NCI-H2171 treated with DMSO at 0.1 percent for 48 hours (cell line): ENCODE data around the gene PITPNC1.
"Not testable (repeated sequence)": the region's sequence is repeated elsewhere in the genome, so short reads cannot be mapped to it uniquely, and the experiment has no call there.

Experiments used
- DNase-seq: peaks from one replicate; lab custom pipeline; 2025; lab: John Stamatoyannopoulos, UW

PITPNC1 gene

GRCh38 chr17:67624886-67625656, 248.0 kb downstream of the PITPNC1 start:
- peak; percentile 55 for DNase-seq

- DNase-seq = no peak
These were observed 248.9 kb downstream of the PITPNC1 start for GRCh38 chr17:67625971-67626370.

GRCh38 chr17:67628580-67629013, 251.5 kb downstream of the PITPNC1 start:
- DNase-seq = no peak

GRCh38 chr17:67629971-67630320, 252.9 kb downstream of the PITPNC1 start:
- peak; percentile 61 for DNase-seq

DNA sequence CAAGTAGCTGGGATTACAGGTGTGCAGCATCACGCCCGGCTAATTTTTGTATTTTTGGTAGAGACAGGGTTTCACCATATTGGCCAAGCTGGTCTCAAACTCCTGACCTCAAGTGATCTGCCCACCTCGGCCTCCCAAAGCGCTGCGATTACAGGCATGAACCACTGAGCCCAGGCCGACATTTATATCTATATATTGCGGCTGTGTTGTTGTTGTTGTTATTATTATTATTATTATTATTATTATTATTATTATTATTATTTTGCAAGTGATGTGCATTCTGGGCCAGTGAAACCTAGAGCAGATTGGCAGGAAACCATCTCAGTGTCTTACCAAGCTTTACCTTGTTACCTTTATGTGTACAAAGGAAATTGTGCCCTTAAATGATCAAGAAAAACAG, 253.8 kb downstream of the PITPNC1 start:
- DNase-seq = not testable (repeated sequence)

DNA sequence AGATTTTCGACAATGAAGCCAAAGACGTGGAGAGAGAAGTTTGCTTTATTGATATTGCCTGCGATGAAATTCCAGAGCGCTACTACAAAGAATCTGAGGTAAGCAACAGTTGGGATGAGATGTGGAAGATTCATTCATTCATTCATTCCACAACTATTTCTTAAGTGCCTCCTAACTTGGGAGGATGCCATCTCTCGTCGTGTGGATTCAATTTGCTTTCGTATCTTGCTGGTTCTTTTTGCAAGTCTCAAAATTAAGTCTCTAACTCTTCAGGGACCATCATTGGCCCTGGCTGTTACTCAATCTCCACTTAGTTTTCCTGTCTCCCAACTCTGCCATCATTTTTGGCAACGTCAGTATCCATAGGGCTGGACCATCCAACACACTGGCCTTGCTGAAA, 255.1 kb downstream of the PITPNC1 start:
- no peak for DNase-seq

DNA sequence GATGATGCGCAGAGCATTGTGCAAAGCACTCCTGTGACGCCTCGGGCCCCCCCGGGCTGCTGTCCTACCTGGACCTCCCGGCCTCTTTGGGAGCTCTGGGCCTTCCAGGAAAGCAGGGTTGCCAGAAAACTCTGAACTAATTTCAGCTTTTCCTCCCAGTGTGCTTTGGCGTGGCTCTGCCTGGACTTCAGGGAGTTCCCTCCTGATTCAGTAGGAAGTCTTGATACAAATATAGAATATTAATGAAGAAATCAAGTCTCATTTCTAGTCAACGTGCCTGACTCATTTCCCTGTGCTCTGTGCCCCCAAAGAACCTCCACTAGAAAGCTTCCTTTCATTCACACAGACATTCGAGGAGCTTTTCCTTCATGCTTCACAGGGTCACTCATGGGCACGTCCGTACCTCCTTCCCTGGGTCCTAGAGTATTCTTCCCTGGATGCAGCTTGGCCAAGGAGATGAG, 256.7 kb downstream of the PITPNC1 start:
- DNase-seq = no peak

GRCh38 chr17:67635681-67636080, 258.6 kb downstream of the PITPNC1 start:
- DNase-seq = no peak

DNA sequence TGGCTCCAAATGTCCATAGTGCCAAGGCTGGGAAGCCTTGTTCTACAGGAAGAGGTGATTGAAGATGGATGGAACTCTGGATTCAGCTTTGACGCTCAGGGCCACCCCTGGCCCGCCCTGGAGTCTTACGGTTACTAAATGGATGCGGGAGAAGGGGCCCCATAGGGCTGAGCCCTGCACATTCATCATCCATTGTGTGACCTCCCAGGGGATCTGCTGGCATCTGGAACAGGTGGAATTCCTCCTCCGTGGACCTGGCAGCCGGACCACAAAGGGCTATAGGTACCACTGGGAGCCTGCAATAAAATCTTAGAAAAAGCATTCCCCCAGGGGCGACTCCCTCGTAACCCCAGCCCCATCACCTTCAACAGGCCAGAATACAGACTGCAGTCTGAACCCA, 259.2 kb downstream of the PITPNC1 start:
- DNase-seq = no peak

GRCh38 chr17:67636834-67637520, 259.9 kb downstream of the PITPNC1 start:
- no peak for DNase-seq

- no peak for DNase-seq
These were observed 261.0 kb downstream of the PITPNC1 start for GRCh38 chr17:67637901-67638641.

DNA sequence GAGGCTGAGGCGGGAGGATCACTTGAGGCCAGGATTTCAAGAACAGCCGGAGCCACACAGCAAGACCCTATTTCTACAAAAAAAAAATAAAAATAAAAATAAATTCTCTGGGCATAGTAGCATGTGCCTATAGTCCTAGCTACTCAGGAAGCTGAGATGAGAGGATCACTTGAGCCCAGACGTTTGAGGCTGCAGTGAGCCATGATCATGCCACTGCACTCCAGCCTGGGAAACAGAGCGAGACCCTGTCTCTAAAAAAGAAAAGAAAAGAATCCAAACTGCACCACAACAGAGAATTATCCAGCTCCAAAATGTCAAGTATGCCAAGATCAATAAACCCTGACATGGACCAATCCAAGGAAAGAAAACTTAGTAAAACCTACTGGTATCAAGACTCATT, 261.8 kb downstream of the PITPNC1 start:
- DNase-seq = no peak

GRCh38 chr17:67639555-67639954, 262.5 kb downstream of the PITPNC1 start:
- no peak for DNase-seq

DNA sequence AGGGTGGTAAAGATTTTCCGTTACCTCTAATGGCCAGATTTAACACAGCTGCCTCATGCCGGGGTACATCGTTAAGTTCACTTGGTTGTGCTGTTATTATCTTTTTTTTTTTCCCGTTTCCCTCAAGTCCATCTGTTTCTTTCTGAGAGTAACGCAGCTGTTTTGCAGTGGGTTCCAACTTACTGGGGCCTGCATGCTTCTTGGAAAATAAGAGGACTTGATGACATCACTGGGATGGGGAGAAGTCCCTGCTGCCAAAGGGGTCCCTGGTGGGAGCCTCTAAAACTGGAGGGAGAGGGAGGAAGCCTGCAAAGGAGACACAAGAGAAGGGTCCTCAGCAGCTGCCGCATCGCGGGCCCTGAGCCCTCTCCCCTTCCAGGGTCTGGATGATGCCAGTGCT, 262.9 kb downstream of the PITPNC1 start:
- peak; percentile 85 for DNase-seq

DNA sequence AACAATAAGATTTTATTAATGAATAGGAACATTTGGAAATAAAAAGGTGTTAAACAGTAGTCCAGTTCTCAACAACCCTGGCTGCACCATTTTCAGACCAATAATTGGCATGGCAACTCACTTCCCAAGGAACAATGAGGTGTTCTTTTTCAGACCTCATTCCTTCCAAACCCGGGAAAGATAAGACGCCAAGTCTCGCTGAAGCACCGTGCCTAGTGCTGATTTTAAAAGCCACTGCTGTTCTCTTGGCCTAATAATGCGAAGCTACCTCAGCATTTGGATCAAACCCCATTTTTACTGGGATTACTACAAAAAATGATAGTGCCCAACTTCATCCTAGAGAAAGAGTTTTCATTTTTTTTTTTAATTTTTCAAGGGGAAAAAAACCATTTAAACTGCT, 265.4 kb downstream of the PITPNC1 start:
- no peak for DNase-seq

DNA sequence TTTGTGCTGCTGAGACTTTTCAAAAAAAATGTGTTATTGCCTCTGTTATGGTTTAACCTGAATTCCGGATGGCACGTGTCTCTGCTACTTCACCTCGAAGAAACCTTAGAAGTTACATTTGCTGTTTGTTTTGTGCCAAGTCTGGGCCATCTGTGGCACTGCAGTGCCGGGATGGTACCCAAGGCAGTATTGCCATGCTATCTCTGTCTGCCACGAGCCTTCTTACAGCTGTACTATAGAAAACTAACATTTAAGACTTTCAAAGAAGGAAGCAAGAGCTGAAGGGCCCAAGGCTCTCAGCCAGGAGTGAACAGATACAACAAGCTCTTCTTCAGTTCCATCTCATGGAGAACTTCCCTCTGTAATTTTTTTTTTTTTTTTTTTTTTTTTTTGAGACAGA, 267.0 kb downstream of the PITPNC1 start:
- peak; percentile 35 for DNase-seq

DNA sequence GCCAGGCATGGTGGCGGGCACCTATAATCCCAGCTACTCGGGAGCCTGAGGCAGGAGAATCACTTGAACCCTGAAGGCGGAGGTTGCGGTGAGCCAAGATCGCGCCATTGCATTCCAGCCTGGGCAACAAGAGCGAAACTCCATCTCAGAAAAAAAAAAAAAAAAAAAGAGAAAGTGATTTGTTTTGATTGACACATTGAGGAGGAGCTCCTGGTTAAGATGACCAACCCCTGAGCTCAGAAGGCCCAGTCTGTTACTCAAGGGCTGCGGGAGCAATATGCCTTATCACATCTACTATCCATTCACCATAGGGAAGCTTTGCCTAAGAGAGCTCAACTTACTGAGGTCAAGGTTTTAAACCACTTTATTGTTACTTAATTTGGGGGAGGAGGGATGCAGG, 268.1 kb downstream of the PITPNC1 start:
- not testable (repeated sequence) for DNase-seq

- DNase-seq = no peak
These were observed 269.4 kb downstream of the PITPNC1 start for GRCh38 chr17:67646472-67646871.

DNA sequence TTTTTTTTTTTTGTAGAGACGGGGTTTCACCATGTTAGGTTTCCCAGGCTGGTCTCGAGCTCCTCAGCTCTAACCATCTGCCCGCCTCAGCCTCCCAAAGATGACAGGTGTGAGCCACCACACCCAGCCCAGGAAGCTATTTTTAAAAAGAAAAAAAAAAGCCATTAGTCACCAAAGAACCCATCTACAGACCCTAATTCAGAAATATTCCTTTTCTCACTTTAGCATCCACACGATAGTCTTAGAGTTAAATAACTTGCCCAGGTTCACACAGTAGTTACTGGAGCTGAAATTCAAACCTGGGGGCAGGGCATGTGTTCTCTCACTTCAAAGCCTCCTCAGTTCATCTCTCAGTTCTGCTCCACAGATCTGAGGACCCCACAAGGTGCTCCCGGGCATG, 270.4 kb downstream of the PITPNC1 start:
- peak; percentile 6 for DNase-seq

- no peak for DNase-seq
These were observed 271.2 kb downstream of the PITPNC1 start for GRCh38 chr17:67648032-67648905.

DNA sequence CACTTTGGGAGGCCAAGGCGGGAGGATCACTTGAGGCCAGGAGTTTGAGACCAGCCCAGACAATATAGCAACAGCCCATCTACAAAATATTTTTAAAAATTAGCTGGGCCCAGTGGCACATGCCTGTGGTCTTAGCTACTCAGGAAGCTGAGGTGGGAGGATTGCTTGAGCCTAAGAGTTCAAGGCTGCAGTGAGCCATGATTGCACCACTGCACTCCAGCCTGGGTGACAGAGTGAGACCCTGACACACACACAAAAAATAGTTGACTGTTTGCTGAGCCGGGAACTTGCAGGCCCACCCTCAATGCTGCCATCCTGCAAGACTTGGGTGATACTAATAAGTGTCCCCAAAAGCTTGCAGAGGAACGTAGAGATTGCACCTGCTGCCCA, 271.8 kb downstream of the PITPNC1 start:
- not testable (repeated sequence) for DNase-seq

- DNase-seq = no peak
These were observed 272.8 kb downstream of the PITPNC1 start for GRCh38 chr17:67649891-67650290.
